Kidney glomerular epithelial cell (primary cell): ENCODE measurements around the gene ENPP6.
"Not testable (repeated sequence)": the region's sequence is repeated elsewhere in the genome, so short reads cannot be mapped to it uniquely, and the experiment has no call there.

Experiments
- DNase-seq: peaks from one replicate; lab custom pipeline; 2025; lab: John Stamatoyannopoulos, UW

ENPP6 gene

GRCh38 chr4:184235526-184235925 is 17.9 kb upstream of the ENPP6 start:
- DNase-seq, result no peak

- DNase-seq, result no peak
Observed at GRCh38 chr4:184234155-184234554, 16.5 kb upstream of the ENPP6 start.

GRCh38 chr4:184232975-184233374 is 15.3 kb upstream of the ENPP6 start:
- DNase-seq, result no peak

- no peak for DNase-seq
Observed at GRCh38 chr4:184232202-184232601, 14.5 kb upstream of the ENPP6 start.

- no peak for DNase-seq
Observed at GRCh38 chr4:184231573-184231972, 13.9 kb upstream of the ENPP6 start.

- no peak for DNase-seq
Observed at GRCh38 chr4:184228056-184228705, 10.5 kb upstream of the ENPP6 start.

- no peak for DNase-seq
Observed at GRCh38 chr4:184216515-184216914, 1.2 kb downstream of the ENPP6 start.

GRCh38 chr4:184215709-184216328 is 1.9 kb downstream of the ENPP6 start:
- no peak for DNase-seq

GRCh38 chr4:184214931-184215330 is 2.7 kb downstream of the ENPP6 start:
- no peak for DNase-seq

GRCh38 chr4:184207734-184208607 is 9.7 kb downstream of the ENPP6 start:
- DNase-seq, result not testable (repeated sequence)

GRCh38 chr4:184205243-184205642 is 12.4 kb downstream of the ENPP6 start:
- DNase-seq, result no peak

GRCh38 chr4:184203300-184203699 is 14.4 kb downstream of the ENPP6 start:
- no peak for DNase-seq

GRCh38 chr4:184201179-184201578 is 16.5 kb downstream of the ENPP6 start:
- no peak for DNase-seq

GRCh38 chr4:184200296-184200695 is 17.4 kb downstream of the ENPP6 start:
- no peak for DNase-seq

- no peak for DNase-seq
Observed at GRCh38 chr4:184199780-184200179, 17.9 kb downstream of the ENPP6 start.

GRCh38 chr4:184198190-184198589 is 19.5 kb downstream of the ENPP6 start:
- DNase-seq, result no peak

- no peak for DNase-seq
Observed at GRCh38 chr4:184197536-184198082, 20.1 kb downstream of the ENPP6 start.

- no peak for DNase-seq
Observed at GRCh38 chr4:184196730-184197385, 20.8 kb downstream of the ENPP6 start.

GRCh38 chr4:184193556-184194525 is 23.8 kb downstream of the ENPP6 start:
- DNase-seq, result no peak

GRCh38 chr4:184192933-184193332 is 24.7 kb downstream of the ENPP6 start:
- DNase-seq, result no peak

GRCh38 chr4:184191267-184191666 is 26.4 kb downstream of the ENPP6 start:
- DNase-seq, result no peak
